ENCODE results near the gene COG5. TPM values are rescaled to one million over a fixed set of nuclear protein-coding genes. Genes with fewer than 3 reads are reported as not detected.

Gene COG5
- total and polyA plus RNA-seq, 9 of the 15 experiments (the other 6 are each of a cell fraction or from before 2014, with no cell fraction given): 15.3 to 75.1 (median 56.4) TPM

- WGBS (ENCODE audit: insufficient coverage, low coverage, missing lambda C conversion rate): 83% methylated on average over 8 of the region's 8 CpGs
- Histone ChIP-seq H3K9ac (ENCODE audit: insufficient read depth in 1 of 2, low read depth in 2 of 2, low read length in 2 of 2) (no peak overlapping the region), H3K4me2 (ENCODE audit: insufficient read depth, low read length) (no peak overlapping the region), H3K4me3 (no peak overlapping the region), H4K20me1 (replicated peaks; ENCODE audit: control insufficient read depth, insufficient read depth, low read length) (no peaks in the 10 kb centered on the region), H3K9me3 (replicated peaks; ENCODE audit: control insufficient read depth, insufficient read depth, low read depth, low read length) (no peaks in the 10 kb centered on the region), H3K9me1 (ENCODE audit: control insufficient read depth, insufficient read depth, low read length) (no peaks in the 10 kb centered on the region), H3K4me1 (replicated peaks in 1 of 2; ENCODE audit: control insufficient read depth in 2 of 2, insufficient read depth in 2 of 2, low read length in 2 of 2) (peaks cover 5 to 17% of the 10 kb centered on the region in 2 experiments), H3K27me3 (ENCODE audit: control insufficient read depth in 2 of 2, insufficient read depth in 2 of 2, low read length in 2 of 2) (no peaks in the 10 kb centered on the region), H2AFZ (ENCODE audit: low read depth, low read length) (no peak overlapping the region), H3K79me2 (ENCODE audit: control insufficient read depth, insufficient read depth, low read length) (no peaks in the 10 kb centered on the region), H3K36me3 (ENCODE audit: control insufficient read depth, insufficient read depth, low read length) (no peaks in the 10 kb centered on the region), H3K27ac (ENCODE audit: extremely low read depth, low read depth, low read length) (no peak overlapping the region)
- no peak for TF ChIP-seq SP2 (IDR thresholded peaks at IDR 0.05; ENCODE audit: extremely low read depth, low read depth, low read length, poor library complexity, severe bottlenecking)
- TF ChIP-seq TARDBP (IDR thresholded peaks at IDR 0.05): no peak
- no peak for TF ChIP-seq HSF4 (CRISPR knock-in tag; IDR thresholded peaks at IDR 0.05; ENCODE audit: borderline replicate concordance)
- no peak for TF ChIP-seq ZBTB8A (IDR thresholded peaks at IDR 0.05; ENCODE audit: partially characterized antibody)
- no peak for TF ChIP-seq ZBTB5 (IDR thresholded peaks at IDR 0.05)
- TF ChIP-seq IRF2 (CRISPR knock-in tag; IDR thresholded peaks at IDR 0.05): no peak
- TF ChIP-seq THAP7 (CRISPR knock-in tag; IDR thresholded peaks at IDR 0.05): no peak
- no peak for TF ChIP-seq ATF4 (CRISPR knock-in tag; IDR thresholded peaks at IDR 0.05)
- TF ChIP-seq IFI16 (CRISPR knock-in tag; IDR thresholded peaks at IDR 0.05): no peak
- TF ChIP-seq TAF15 (IDR thresholded peaks at IDR 0.05; ENCODE audit: low read depth, low read length): no peak
- no peak for TF ChIP-seq POLR2G (IDR thresholded peaks at IDR 0.05; ENCODE audit: low read depth, low read length)
- no peak for FAIRE-seq
- DNase-seq (ENCODE audit: extremely low read depth in 1 of 4, low spot score in 3 of 4): no peak
- no peak for ATAC-seq
- intact Hi-C loops (cut with micrococcal nuclease): no loop called here
- no TSS peak for BruUV-seq (replicated peaks)
- POLR2A ChIA-PET: interaction anchor here (2.0 to 2.4 kb wide), 2 partner anchors 8 to 14 kb away, joined by 6 to 18 read pairs; no protein-coding TSS in a partner anchor
- CTCF ChIA-PET (ENCODE audit: low intra/inter-chr PET ratio): no interaction called here
- in situ Hi-C loops (cut with MboI): no loop called here
Measured at GRCh38 chr7:107388604-107389003, 175.1 kb downstream of the COG5 start.
